SK-N-SH (cell line): ENCODE data around the gene WDR74.

ENCODE experiments used
- EZH2phosphoT487 ChIP-seq: fragments of 200-600 bp; sonication (generic); IDR thresholded peaks from 2 replicates; pipeline ENCODE4 v1.6.1; 2017; ENCODE audit warnings: low read depth, mixed run types, mild to moderate bottlenecking, antibody characterized with exemption, moderate library complexity, borderline replicate concordance
- GATA2 ChIP-seq: sonication (generic); formaldehyde crosslinking; IDR thresholded peaks from 2 replicates; pipeline ENCODE4 v1.5.0; 2020; ENCODE audit warnings: mild to moderate bottlenecking, missing genetic modification reagents
- JUND ChIP-seq: IDR thresholded peaks from 2 replicates; pipeline ENCODE4 v1.4.0; 2012
- POLR2AphosphoS5 ChIP-seq: IDR thresholded peaks from 2 replicates; pipeline ENCODE4 v1.6.1; 2012; ENCODE audit warnings: low read depth, low read length
- TF ChIP-seq, protein P1 (sequence below): IDR thresholded peaks from 2 replicates; pipeline ENCODE4 v1.4.0; 2012; ENCODE audit warnings: low read depth
- TF ChIP-seq, protein P2 (sequence below): fragments of 200-600 bp; sonication (generic); IDR thresholded peaks from 2 replicates; pipeline ENCODE4 v1.6.1; 2017; ENCODE audit warnings: antibody characterized with exemption, mild to moderate bottlenecking, moderate library complexity
- TF ChIP-seq, protein P3 (sequence below): fragments of 150-350 bp; IDR thresholded peaks from 2 replicates; pipeline ENCODE4 v1.6.1; 2017; ENCODE audit warnings: antibody characterized with exemption, low read length, low read depth, borderline replicate concordance
- TF ChIP-seq, protein P4 (sequence below): IDR thresholded peaks from 2 replicates; pipeline ENCODE4; 2012

DNA sequence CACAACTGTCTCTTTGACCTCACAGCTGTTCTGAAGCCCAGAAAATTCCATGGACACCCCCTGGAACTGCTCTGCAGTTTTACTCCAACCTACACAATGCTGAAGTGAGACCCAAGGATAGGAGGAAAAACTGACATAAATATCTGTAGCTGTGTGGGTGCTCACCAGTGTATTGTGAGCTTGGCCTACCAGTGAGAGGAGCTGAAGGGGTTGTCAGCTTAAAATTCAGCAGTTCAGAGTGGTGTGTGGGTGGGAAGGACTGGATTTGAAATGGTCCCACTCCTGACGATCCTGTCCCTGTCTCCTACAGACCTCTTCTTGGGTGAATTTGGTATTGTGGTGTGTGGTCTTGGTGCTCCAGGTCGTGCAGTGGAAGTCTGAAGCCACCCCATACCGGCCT, 49.8 kb downstream of the WDR74 start:
- TF ChIP-seq, protein P1, sequence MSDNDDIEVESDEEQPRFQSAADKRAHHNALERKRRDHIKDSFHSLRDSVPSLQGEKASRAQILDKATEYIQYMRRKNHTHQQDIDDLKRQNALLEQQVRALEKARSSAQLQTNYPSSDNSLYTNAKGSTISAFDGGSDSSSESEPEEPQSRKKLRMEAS: no peak
- TF ChIP-seq EZH2phosphoT487 (no peak), JUND (no peak), GATA2 (CRISPR knock-in tag) (no peak), POLR2AphosphoS5 (no peak)
- TF ChIP-seq, protein P2, sequence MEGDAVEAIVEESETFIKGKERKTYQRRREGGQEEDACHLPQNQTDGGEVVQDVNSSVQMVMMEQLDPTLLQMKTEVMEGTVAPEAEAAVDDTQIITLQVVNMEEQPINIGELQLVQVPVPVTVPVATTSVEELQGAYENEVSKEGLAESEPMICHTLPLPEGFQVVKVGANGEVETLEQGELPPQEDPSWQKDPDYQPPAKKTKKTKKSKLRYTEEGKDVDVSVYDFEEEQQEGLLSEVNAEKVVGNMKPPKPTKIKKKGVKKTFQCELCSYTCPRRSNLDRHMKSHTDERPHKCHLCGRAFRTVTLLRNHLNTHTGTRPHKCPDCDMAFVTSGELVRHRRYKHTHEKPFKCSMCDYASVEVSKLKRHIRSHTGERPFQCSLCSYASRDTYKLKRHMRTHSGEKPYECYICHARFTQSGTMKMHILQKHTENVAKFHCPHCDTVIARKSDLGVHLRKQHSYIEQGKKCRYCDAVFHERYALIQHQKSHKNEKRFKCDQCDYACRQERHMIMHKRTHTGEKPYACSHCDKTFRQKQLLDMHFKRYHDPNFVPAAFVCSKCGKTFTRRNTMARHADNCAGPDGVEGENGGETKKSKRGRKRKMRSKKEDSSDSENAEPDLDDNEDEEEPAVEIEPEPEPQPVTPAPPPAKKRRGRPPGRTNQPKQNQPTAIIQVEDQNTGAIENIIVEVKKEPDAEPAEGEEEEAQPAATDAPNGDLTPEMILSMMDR: no peak
- TF ChIP-seq, protein P3, sequence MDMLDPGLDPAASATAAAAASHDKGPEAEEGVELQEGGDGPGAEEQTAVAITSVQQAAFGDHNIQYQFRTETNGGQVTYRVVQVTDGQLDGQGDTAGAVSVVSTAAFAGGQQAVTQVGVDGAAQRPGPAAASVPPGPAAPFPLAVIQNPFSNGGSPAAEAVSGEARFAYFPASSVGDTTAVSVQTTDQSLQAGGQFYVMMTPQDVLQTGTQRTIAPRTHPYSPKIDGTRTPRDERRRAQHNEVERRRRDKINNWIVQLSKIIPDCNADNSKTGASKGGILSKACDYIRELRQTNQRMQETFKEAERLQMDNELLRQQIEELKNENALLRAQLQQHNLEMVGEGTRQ: no peak
- TF ChIP-seq, protein P4, sequence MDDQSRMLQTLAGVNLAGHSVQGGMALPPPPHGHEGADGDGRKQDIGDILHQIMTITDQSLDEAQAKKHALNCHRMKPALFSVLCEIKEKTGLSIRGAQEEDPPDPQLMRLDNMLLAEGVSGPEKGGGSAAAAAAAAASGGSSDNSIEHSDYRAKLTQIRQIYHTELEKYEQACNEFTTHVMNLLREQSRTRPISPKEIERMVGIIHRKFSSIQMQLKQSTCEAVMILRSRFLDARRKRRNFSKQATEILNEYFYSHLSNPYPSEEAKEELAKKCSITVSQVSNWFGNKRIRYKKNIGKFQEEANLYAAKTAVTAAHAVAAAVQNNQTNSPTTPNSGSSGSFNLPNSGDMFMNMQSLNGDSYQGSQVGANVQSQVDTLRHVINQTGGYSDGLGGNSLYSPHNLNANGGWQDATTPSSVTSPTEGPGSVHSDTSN: no peak
